Measurements from ENCODE around the gene RABGGTA. TPM values are rescaled to one million over a fixed set of nuclear protein-coding genes. Genes with fewer than 3 reads are reported as not detected.

The RABGGTA gene
- total RNA-seq, 6 donors from 2014 or later = 22.7 to 125 (median 58.9) TPM

DNA sequence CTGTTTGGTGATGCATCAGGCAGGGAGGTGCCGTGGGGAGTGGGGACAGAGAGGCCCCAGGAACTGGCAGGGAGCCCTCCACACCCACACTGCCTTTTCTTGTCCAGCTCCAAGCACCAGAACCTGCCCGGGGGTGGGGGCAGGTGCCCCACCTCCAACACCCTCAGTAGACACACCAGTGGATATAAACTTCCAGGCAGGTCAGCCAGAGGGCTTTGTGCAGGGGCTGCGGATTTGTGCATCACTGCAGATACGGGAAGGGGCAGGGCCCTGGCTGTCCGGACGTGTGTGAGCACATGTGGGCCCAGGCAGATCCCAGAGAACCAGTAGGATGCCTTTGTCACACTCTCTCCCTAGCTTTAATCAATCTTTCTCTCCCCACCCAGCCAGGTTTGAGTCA lies 7.1 kb downstream of the RABGGTA start:
- peaks cover 7 to 48% (median 34%) of the 10 kb centered on the region in 4 donors for H3K36me3 ChIP-seq
- peaks cover 0 to 9% (median 3%) of the 10 kb centered on the region in 4 donors for H3K4me1 ChIP-seq
- H3K27ac ChIP-seq = no peak overlapping the region
- WGBS, 2 donors = 78 to 87% methylated on average over 6 of the region's 6 CpGs
- H3K9me3 ChIP-seq = no peaks in the 10 kb centered on the region
- TF ChIP-seq EP300 (IDR thresholded peaks at IDR 0.05) (no peak), POLR2AphosphoS5 (IDR thresholded peaks at IDR 0.05) (no peak), POLR2A (IDR thresholded peaks at IDR 0.05) (no peak)
- TF ChIP-seq, protein P1, sequence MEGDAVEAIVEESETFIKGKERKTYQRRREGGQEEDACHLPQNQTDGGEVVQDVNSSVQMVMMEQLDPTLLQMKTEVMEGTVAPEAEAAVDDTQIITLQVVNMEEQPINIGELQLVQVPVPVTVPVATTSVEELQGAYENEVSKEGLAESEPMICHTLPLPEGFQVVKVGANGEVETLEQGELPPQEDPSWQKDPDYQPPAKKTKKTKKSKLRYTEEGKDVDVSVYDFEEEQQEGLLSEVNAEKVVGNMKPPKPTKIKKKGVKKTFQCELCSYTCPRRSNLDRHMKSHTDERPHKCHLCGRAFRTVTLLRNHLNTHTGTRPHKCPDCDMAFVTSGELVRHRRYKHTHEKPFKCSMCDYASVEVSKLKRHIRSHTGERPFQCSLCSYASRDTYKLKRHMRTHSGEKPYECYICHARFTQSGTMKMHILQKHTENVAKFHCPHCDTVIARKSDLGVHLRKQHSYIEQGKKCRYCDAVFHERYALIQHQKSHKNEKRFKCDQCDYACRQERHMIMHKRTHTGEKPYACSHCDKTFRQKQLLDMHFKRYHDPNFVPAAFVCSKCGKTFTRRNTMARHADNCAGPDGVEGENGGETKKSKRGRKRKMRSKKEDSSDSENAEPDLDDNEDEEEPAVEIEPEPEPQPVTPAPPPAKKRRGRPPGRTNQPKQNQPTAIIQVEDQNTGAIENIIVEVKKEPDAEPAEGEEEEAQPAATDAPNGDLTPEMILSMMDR (IDR thresholded peaks at IDR 0.05) = no peak
- peak in 1 of 2 donors; percentile 43 for DNase-seq
- no peak overlapping the region for H3K4me3 ChIP-seq
- no peaks in the 10 kb centered on the region for H3K27me3 ChIP-seq
- ATAC-seq (ENCODE audit: low FRiP score in 2 of 2) = no peak

DNA sequence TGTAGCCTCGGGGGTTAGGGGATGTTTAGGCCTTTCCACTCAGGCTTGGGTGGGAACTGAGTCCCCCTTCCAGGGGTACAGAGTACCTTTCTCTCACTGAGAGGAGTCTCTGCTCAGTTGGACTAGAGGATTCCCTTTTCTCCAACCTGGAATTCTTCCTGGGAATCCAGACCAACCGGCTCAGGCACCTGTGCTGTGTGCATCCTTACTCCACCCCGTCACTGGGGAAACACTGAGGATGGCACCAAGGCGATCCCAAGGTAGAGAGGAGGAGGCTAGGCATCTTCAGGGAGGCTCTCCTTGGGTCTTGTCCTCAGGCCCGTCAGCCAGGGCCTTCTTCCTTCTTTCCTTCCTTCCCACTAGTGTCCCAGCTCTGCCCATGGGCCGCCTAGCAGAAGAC lies 7.5 kb downstream of the RABGGTA start:
- H3K4me3 ChIP-seq = no peak overlapping the region
- no peaks in the 10 kb centered on the region for H3K9me3 ChIP-seq
- no peaks in the 10 kb centered on the region for H3K27me3 ChIP-seq
- no peak overlapping the region for H3K27ac ChIP-seq
- TF ChIP-seq, protein P1 (IDR thresholded peaks at IDR 0.05) = no peak
- DNase-seq (no peak), ATAC-seq (ENCODE audit: low FRiP score in 2 of 2) (no peak)
- H3K36me3 ChIP-seq = peaks cover 7 to 43% (median 30%) of the 10 kb centered on the region in 4 donors
- 74 to 76% methylated on average over 6 of the region's 6 CpGs for WGBS, 2 donors
- H3K4me1 ChIP-seq = peaks cover 0 to 13% (median 8%) of the 10 kb centered on the region in 4 donors

DNA sequence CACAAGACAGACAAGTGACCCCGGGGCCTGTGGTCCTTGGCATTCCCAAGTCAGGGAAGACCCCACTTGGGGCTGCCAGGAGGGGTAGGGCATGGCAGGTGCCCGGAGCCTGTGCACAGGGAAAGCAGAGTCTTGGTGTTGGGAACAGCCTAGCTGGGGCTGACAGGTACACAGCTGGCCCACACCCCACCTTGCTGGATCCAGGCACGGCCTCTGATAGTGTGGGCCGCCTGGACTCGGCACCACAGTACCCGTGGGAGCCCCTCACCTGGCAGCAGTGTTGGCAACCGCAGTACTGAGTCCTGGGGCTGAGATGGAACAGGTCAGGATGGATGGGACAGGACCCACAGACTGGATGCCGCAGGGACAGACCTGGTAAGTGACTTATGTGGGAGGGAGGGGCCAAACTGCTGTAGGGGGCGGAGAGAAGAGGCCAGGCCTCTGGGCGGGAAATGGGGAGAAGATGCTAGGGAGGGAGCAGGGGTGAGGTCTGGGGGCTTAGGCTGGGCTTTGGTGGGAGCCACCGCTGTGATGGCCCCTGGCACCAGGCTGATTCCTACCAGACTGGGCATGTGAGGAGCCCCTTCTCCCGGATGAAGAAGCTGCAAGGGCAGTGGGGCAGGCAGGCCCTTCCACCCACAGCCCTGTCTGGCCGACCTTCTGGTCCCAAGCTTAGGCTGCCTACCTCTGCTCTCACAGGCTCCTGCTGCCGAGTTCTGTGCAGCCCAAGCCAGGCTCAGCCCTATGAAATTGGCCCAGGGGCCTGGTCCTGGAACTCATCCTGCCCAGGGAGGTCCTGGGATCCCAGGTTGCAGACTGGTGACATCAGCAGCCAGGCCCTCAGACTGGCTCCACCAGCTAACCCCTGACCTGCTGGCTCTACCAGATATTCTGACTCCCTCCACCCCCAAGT lies 8.3 kb downstream of the RABGGTA start, which contains the start of gene TGM1:
TGM1 (minus strand) TSS at position 357 of the 913 bp plus-strand sequence. CDS start 825 bp downstream, outside the sequence.
- H3K36me3 ChIP-seq = peaks cover 7 to 36% (median 27%) of the 10 kb centered on the region in 4 donors
- ATAC-seq (ENCODE audit: low FRiP score in 2 of 2) (no peak), DNase-seq (peak in 1 of 2 donors; percentile 48)
- TF ChIP-seq, protein P1 (IDR thresholded peaks at IDR 0.05) = no peak
- TF ChIP-seq EP300 (IDR thresholded peaks at IDR 0.05) (no peak), POLR2AphosphoS5 (IDR thresholded peaks at IDR 0.05) (no peak), POLR2A (IDR thresholded peaks at IDR 0.05) (no peak)
- H3K4me1 ChIP-seq = peaks cover 0 to 19% (median 9%) of the 10 kb centered on the region in 4 donors
- no peak within 1 kb of the TSS for H3K4me3 ChIP-seq
- H3K27me3 ChIP-seq = no peaks in the 10 kb centered on the region
- 79 to 92% methylated on average over 5 to 13 of the region's 14 CpGs for whole genome bisulfite sequencing, 2 donors
- H3K27ac ChIP-seq = no peak within 1 kb of the TSS
- no peaks in the 10 kb centered on the region for H3K9me3 ChIP-seq

DNA sequence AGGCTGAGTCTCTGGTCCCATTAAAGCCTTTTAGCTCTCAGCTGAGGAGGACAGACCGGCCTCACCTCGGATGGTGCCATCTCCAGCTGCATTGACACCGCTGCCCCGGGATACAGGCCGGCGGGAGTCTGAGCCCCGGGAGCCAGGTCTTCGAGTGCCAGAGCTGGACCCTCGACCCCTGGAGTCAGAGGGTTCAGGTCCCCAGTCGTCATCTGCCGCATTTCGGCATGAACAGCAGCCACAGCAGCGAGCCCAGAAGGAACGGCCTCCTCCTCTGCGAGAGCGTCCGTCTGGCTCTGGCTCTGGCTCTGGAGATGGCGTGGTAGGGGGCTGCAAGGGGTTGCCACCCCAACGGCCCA lies 9.4 kb downstream of the RABGGTA start:
- Histone ChIP-seq H3K9me3 (no peaks in the 10 kb centered on the region), H3K4me1 (peaks cover 0 to 19% (median 9%) of the 10 kb centered on the region in 4 donors), H3K4me3 (no peak overlapping the region), H3K27me3 (no peaks in the 10 kb centered on the region), H3K36me3 (peaks cover 6 to 24% (median 17%) of the 10 kb centered on the region in 4 donors), H3K27ac (no peak overlapping the region)
- DNase-seq = peak in 1 of 2 donors; percentile 58
- TF ChIP-seq, protein P1 (IDR thresholded peaks at IDR 0.05) = no peak
- TF ChIP-seq POLR2AphosphoS5 (IDR thresholded peaks at IDR 0.05) (no peak), EP300 (IDR thresholded peaks at IDR 0.05) (no peak), POLR2A (IDR thresholded peaks at IDR 0.05) (no peak)
- WGBS, 2 donors = 85 to 93% methylated on average over 14 to 19 of the region's 19 CpGs
- ATAC-seq (ENCODE audit: low FRiP score in 2 of 2) = no peak

All from upper lobe of left lung (tissue), 6 donors.